Muscle layer of colon (tissue), 2 donors: Measurements from ENCODE around the gene PSMB7.

Experiments used
- H3K27ac ChIP-seq: one replicate; pipeline ENCODE4 v1.7.0; 2013; ENCODE audit warnings: low read depth, mild to moderate bottlenecking, low read length, moderate library complexity
- H3K27me3 ChIP-seq, 2 donors: one replicate each; pipeline ENCODE4 v1.7.0; 2013; ENCODE audit warnings: low read length in 2 of 2, mild to moderate bottlenecking in 2 of 2; ENCODE audit not compliant: insufficient read depth in 2 of 2, control insufficient read depth in 1 of 2
- H3K36me3 ChIP-seq: one replicate; pipeline ENCODE4 v1.7.0; 2013; ENCODE audit warnings: mild to moderate bottlenecking, low read length; ENCODE audit not compliant: insufficient read depth
- H3K4me1 ChIP-seq: one replicate; pipeline ENCODE4 v1.7.0; 2013; ENCODE audit warnings: mild to moderate bottlenecking, low read length; ENCODE audit not compliant: insufficient read depth
- H3K4me3 ChIP-seq, 2 donors: one replicate each; pipeline ENCODE4 v1.7.0; 2013; ENCODE audit warnings: low read length in 2 of 2, low read depth in 1 of 2, mild to moderate bottlenecking in 1 of 2, moderate library complexity in 1 of 2
- H3K9ac ChIP-seq: one replicate; pipeline ENCODE4 v1.7.0; 2013; ENCODE audit warnings: low read length
- H3K9me3 ChIP-seq: one replicate; pipeline ENCODE4 v1.7.0; 2013; ENCODE audit warnings: mild to moderate bottlenecking, low read length
- donor health status: abdominal sarcoma.
- donor health status: Adenocarcinoma of cecum.

Gene PSMB7

DNA sequence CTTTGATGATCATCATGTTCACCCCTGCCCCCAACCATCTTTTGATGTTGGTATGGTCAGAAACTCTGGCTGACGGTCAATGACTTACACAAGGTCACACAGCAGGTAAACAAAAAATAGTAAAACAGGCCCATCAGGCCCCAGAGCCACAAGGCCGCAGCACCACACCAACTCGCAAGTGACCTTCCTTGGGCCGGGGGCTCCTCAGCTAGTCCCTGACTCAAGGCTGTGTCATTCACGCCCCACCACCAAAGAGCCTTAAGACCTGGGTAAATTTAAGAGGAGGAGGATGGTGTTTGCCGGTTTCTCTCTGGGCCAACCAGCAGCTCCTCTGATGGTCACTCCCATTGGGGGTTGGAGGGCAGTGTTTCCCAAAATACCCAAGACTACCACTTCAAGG, 55.8 kb downstream of the PSMB7 start:
- no peaks in the 10 kb centered on the region for H3K9me3 ChIP-seq
- H3K36me3 ChIP-seq: peaks cover 16% of the 10 kb centered on the region
- no peaks in the 10 kb centered on the region for H3K4me1 ChIP-seq
- no peaks in the 10 kb centered on the region for H3K27me3 ChIP-seq
- H3K4me3 ChIP-seq: no peak overlapping the region
- H3K9ac ChIP-seq: no peak overlapping the region
- no peak overlapping the region for H3K27ac ChIP-seq

GRCh38 chr9:124358631-124359030, 56.6 kb downstream of the PSMB7 start:
- H3K27me3 ChIP-seq: no peaks in the 10 kb centered on the region
- H3K27ac ChIP-seq: no peak overlapping the region
- no peaks in the 10 kb centered on the region for H3K4me1 ChIP-seq
- no peaks in the 10 kb centered on the region for H3K9me3 ChIP-seq
- H3K36me3 ChIP-seq: peaks cover 18% of the 10 kb centered on the region
- no peak overlapping the region for H3K9ac ChIP-seq
- no peak overlapping the region for H3K4me3 ChIP-seq

DNA sequence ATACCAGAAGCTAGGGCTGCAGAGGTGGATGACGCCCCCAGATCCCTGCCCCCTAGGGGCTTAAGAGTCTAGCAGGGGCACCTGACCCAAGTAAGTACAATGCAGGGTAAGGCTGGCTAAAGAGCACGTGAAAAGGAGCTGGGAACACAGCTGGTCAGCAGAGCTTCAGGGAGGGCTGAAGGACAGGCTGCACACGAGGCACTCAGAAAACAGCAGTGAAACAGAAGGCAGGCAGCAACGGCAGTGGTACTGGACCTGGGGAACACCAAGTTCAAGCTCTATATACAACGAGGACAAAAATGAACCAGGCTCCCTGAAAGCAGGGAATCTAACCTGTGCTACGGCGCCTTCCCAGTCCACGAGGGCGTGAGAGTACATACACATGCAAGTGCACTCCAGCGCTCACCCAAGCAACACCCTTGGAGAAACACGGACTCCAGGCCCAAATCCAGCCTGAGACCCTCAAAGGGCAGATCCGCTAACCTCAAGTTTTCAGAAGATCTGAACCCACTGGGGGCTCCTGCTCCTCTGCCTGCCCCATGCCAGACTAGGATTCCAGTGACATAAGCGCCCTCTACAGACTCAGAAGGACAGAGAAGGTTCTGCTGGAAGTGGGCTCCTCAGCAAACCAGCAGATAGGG, 57.4 kb downstream of the PSMB7 start:
- H3K9ac ChIP-seq: no peak overlapping the region
- no peaks in the 10 kb centered on the region for H3K27me3 ChIP-seq
- H3K4me1 ChIP-seq: no peaks in the 10 kb centered on the region
- H3K9me3 ChIP-seq: no peaks in the 10 kb centered on the region
- peaks cover 25% of the 10 kb centered on the region for H3K36me3 ChIP-seq
- no peak overlapping the region for H3K4me3 ChIP-seq
- H3K27ac ChIP-seq: no peak overlapping the region

GRCh38 chr9:124356745-124357390, 58.4 kb downstream of the PSMB7 start:
- Histone ChIP-seq H3K36me3 (peaks cover 34% of the 10 kb centered on the region), H3K27ac (no peak overlapping the region)

GRCh38 chr9:124355941-124356744, 59.1 kb downstream of the PSMB7 start:
- Histone ChIP-seq H3K27ac (no peak overlapping the region), H3K4me3 (no peak overlapping the region), H3K9ac (no peak overlapping the region), H3K27me3 (no peaks in the 10 kb centered on the region), H3K9me3 (no peaks in the 10 kb centered on the region), H3K36me3 (peaks cover 42% of the 10 kb centered on the region), H3K4me1 (no peaks in the 10 kb centered on the region)

More at GRCh38 chr9:124356745-124357390, 58.4 kb downstream of the PSMB7 start:
- H3K4me3 ChIP-seq: no peak overlapping the region
- H3K4me1 ChIP-seq: no peaks in the 10 kb centered on the region
- H3K9ac ChIP-seq: no peak overlapping the region
- no peaks in the 10 kb centered on the region for H3K27me3 ChIP-seq
- no peaks in the 10 kb centered on the region for H3K9me3 ChIP-seq

GRCh38 chr9:124355039-124355940, 60.0 kb downstream of the PSMB7 start:
- H3K9ac ChIP-seq: no peak overlapping the region
- no peaks in the 10 kb centered on the region for H3K27me3 ChIP-seq
- no peak overlapping the region for H3K4me3 ChIP-seq
- H3K27ac ChIP-seq: no peak overlapping the region
- H3K36me3 ChIP-seq: peaks cover 50% of the 10 kb centered on the region
- no peaks in the 10 kb centered on the region for H3K4me1 ChIP-seq
- no peaks in the 10 kb centered on the region for H3K9me3 ChIP-seq

DNA sequence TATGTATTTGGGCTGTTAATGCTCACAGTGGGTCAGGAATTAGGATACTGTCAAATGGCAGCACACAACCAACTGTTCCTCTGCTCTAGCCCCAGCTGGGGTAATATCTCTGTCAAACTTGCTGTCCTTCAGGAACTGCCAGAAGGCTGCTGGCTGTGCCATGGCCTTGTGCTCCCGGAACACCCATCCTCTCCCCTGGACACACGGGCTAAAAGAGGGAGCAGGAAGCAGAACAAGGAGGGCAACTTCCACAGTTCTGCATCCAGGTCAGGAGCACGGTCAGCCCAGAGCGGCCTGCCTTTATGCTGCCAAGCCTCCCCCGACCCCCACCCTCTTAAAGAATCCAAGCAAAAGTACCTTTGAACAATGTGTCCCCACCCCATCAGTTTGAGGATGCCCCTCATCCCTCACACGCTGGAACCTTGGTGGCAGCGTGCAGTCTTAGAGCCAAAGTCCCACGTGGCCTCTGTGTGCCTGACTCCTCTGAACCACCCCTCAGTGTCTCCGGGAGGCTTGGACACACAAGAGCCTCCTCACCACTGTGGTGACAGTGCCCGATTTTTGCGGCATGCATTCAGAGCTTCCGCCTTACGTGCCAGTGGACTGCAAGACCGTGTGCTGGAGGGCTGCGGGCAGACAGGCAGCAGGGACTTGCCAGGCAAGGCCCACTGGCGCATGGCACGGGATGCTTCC, 60.8 kb downstream of the PSMB7 start:
- Histone ChIP-seq H3K9me3 (no peaks in the 10 kb centered on the region), H3K27me3 (no peaks in the 10 kb centered on the region), H3K4me3 (no peak overlapping the region), H3K4me1 (no peaks in the 10 kb centered on the region), H3K9ac (no peak overlapping the region), H3K27ac (no peak overlapping the region), H3K36me3 (peaks cover 56% of the 10 kb centered on the region)

DNA sequence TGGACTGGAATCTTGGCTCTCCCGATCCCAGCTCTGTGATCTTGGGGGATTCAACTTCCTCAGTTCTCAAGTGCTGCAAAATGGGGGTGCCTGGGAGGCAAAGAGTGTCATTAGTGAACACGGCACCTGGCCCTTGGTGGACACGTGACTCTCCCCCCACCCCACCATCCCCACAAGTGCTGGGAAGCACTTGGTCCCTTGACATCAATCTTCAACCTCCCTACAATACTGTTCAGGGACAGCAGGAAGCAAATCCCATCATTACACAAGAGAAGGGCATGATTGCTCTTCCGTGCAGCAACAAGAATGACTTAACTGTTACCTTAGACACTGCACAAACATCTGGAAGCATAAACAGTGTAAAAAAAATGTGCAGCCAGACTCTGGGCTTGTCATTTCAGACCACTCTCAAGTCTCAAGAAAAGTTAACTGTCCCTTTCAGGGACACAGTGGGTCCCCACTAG, 61.4 kb downstream of the PSMB7 start:
- Histone ChIP-seq H3K4me1 (no peaks in the 10 kb centered on the region), H3K9me3 (no peaks in the 10 kb centered on the region), H3K9ac (no peak overlapping the region), H3K36me3 (peaks cover 60% of the 10 kb centered on the region), H3K27ac (no peak overlapping the region), H3K4me3 (no peak overlapping the region), H3K27me3 (no peaks in the 10 kb centered on the region)

- Histone ChIP-seq H3K27me3 (no peaks in the 10 kb centered on the region), H3K4me1 (no peaks in the 10 kb centered on the region), H3K36me3 (peaks cover 66% of the 10 kb centered on the region), H3K9ac (no peak overlapping the region), H3K27ac (no peak overlapping the region), H3K9me3 (no peaks in the 10 kb centered on the region), H3K4me3 (no peak overlapping the region)
These were observed 62.0 kb downstream of the PSMB7 start for GRCh38 chr9:124353166-124353768.

- H3K36me3 ChIP-seq: peaks cover 72% of the 10 kb centered on the region
- H3K27me3 ChIP-seq: no peaks in the 10 kb centered on the region
- no peaks in the 10 kb centered on the region for H3K9me3 ChIP-seq
- H3K9ac ChIP-seq: no peak overlapping the region
- no peak overlapping the region for H3K27ac ChIP-seq
- no peaks in the 10 kb centered on the region for H3K4me1 ChIP-seq
- H3K4me3 ChIP-seq: no peak overlapping the region
These were observed 62.6 kb downstream of the PSMB7 start for GRCh38 chr9:124352616-124353015.
